SK-N-SH treated with all-trans-retinoic acid at 6 μM for 48 hours (cell line): ENCODE measurements around the gene NAGPA.

Source experiments
- ATAC-seq: fragments of 200-7000 bp; cut with Tn5 transposase; 3 replicates; pipeline ENCODE4 v1.9.1; 2020; ENCODE audit warnings: mild to moderate bottlenecking, moderate library complexity
- ARNTL ChIP-seq: fragments of 450-650 bp; formaldehyde crosslinking; IDR thresholded peaks from 2 replicates; pipeline ENCODE4 v1.5.0; 2020; ENCODE audit warnings: low read depth, mild to moderate bottlenecking, moderate library complexity, borderline replicate concordance
- BACH2 ChIP-seq: fragments of 250-450 bp; sonication (Bioruptor Pico); IDR thresholded peaks from 2 replicates; pipeline ENCODE4 v1.9.0; 2021; ENCODE audit warnings: mild to moderate bottlenecking, borderline replicate concordance
- CREB5 ChIP-seq: fragments of 250-450 bp; sonication (Bioruptor Pico); IDR thresholded peaks from 2 replicates; pipeline ENCODE4 v1.5.1; 2020; ENCODE audit warnings: low read depth, mild to moderate bottlenecking, moderate library complexity
- CSDC2 ChIP-seq: fragments of 250-450 bp; sonication (Bioruptor Pico); IDR thresholded peaks from 2 replicates; pipeline ENCODE4 v1.5.0; 2020; ENCODE audit warnings: mild to moderate bottlenecking, moderate library complexity
- CSRNP3 ChIP-seq: fragments of 250-450 bp; sonication (Bioruptor Pico); IDR thresholded peaks from 2 replicates; pipeline ENCODE4 v1.5.1; 2021; ENCODE audit warnings: mild to moderate bottlenecking, moderate library complexity
- ESRRG ChIP-seq: fragments of 250-450 bp; sonication (Bioruptor Pico); IDR thresholded peaks from 2 replicates; pipeline ENCODE4 v1.6.1; 2021; ENCODE audit warnings: mild to moderate bottlenecking
- GLIS3 ChIP-seq: fragments of 250-450 bp; sonication (Bioruptor Pico); IDR thresholded peaks from 2 replicates; pipeline ENCODE4 v1.5.0; 2020; ENCODE audit warnings: mild to moderate bottlenecking, moderate library complexity
- ISL1 ChIP-seq: fragments of 250-450 bp; sonication (Bioruptor Pico); IDR thresholded peaks from 2 replicates; pipeline ENCODE4 v2.1.2; 2022; ENCODE audit warnings: mild to moderate bottlenecking, moderate library complexity
- OSR1 ChIP-seq: fragments of 250-450 bp; sonication (Bioruptor Pico); IDR thresholded peaks from 2 replicates; pipeline ENCODE4 v1.8.0; 2022; ENCODE audit warnings: moderate library complexity, mild to moderate bottlenecking, inconsistent platforms
- PATZ1 ChIP-seq: fragments of 250-450 bp; sonication (Bioruptor Pico); IDR thresholded peaks from 2 replicates; pipeline ENCODE4 v1.8.0; 2020; ENCODE audit warnings: mild to moderate bottlenecking, moderate library complexity, borderline replicate concordance
- POU6F1 ChIP-seq: fragments of 250-450 bp; sonication (Bioruptor Pico); IDR thresholded peaks from 2 replicates; pipeline ENCODE4 v1.8.0; 2021; ENCODE audit warnings: low read depth, mild to moderate bottlenecking, moderate library complexity, borderline replicate concordance
- PPARA ChIP-seq: fragments of 250-450 bp; sonication (Bioruptor Pico); IDR thresholded peaks from 2 replicates; pipeline ENCODE4 v1.5.0; 2020; ENCODE audit warnings: mild to moderate bottlenecking, borderline replicate concordance
- RARB ChIP-seq: fragments of 250-450 bp; sonication (Bioruptor Pico); IDR thresholded peaks from 2 replicates; pipeline ENCODE4 v1.8.0; 2021; ENCODE audit warnings: mild to moderate bottlenecking, moderate library complexity
- SNAI2 ChIP-seq: fragments of 250-450 bp; sonication (Bioruptor Pico); IDR thresholded peaks from 2 replicates; pipeline ENCODE4 v1.5.0; 2020; ENCODE audit warnings: mild to moderate bottlenecking, moderate library complexity
- TCF4 ChIP-seq: fragments of 250-450 bp; sonication (Bioruptor Pico); IDR thresholded peaks from 2 replicates; pipeline ENCODE4 v1.8.0; 2021; ENCODE audit warnings: mild to moderate bottlenecking, moderate library complexity, borderline replicate concordance
- TOX ChIP-seq: fragments of 250-450 bp; sonication (Bioruptor Pico); IDR thresholded peaks from 2 replicates; pipeline ENCODE4 v1.8.0; 2021; ENCODE audit warnings: mild to moderate bottlenecking, moderate library complexity, borderline replicate concordance
- TSHZ2 ChIP-seq: fragments of 250-450 bp; sonication (Bioruptor Pico); IDR thresholded peaks from 2 replicates; pipeline ENCODE4 v1.5.0; 2020; ENCODE audit warnings: mild to moderate bottlenecking, moderate library complexity
- ZC3H10 ChIP-seq: fragments of 250-450 bp; sonication (Bioruptor Pico); IDR thresholded peaks from 2 replicates; pipeline ENCODE4 v1.5.1; 2021; ENCODE audit warnings: mild to moderate bottlenecking, moderate library complexity
- ZFP3 ChIP-seq: fragments of 250-450 bp; sonication (Bioruptor Pico); IDR thresholded peaks from 2 replicates; pipeline ENCODE4 v1.5.0; 2020; ENCODE audit warnings: mild to moderate bottlenecking, moderate library complexity
- ZFP30 ChIP-seq: fragments of 450-650 bp; formaldehyde crosslinking; IDR thresholded peaks from 2 replicates; pipeline ENCODE4 v1.5.0; 2022; ENCODE audit warnings: mild to moderate bottlenecking, moderate library complexity
- ZNF565 ChIP-seq: fragments of 450-650 bp; formaldehyde crosslinking; conservative IDR thresholded peaks from 2 replicates; pipeline ENCODE4 v1.5.0; 2020; ENCODE audit warnings: low read depth, mild to moderate bottlenecking, moderate library complexity

The NAGPA gene

GRCh38 chr16:5062051-5062450 lies 28.3 kb upstream of the NAGPA start:
- no peak for ATAC-seq
- no peak for TF ChIP-seq BACH2
- TF ChIP-seq CSDC2: no peak
- no peak for TF ChIP-seq ZC3H10
- no peak for TF ChIP-seq POU6F1 (CRISPR knock-in tag)
- no peak for TF ChIP-seq ARNTL
- no peak for TF ChIP-seq TOX (CRISPR knock-in tag)
- TF ChIP-seq PPARA (CRISPR knock-in tag): no peak
- TF ChIP-seq ZFP3 (CRISPR knock-in tag): no peak
- no peak for TF ChIP-seq ZNF565
- TF ChIP-seq GLIS3 (CRISPR knock-in tag): no peak
- TF ChIP-seq TSHZ2 (CRISPR knock-in tag): no peak
- no peak for TF ChIP-seq ESRRG (CRISPR knock-in tag)
- no peak for TF ChIP-seq OSR1 (CRISPR knock-in tag)
- TF ChIP-seq RARB (CRISPR knock-in tag): no peak
- TF ChIP-seq ZFP30 (CRISPR knock-in tag): no peak
- no peak for TF ChIP-seq CREB5 (CRISPR knock-in tag)
- no peak for TF ChIP-seq CSRNP3
- TF ChIP-seq PATZ1 (CRISPR knock-in tag): no peak
- TF ChIP-seq ISL1: no peak

GRCh38 chr16:5060073-5060641 lies 26.4 kb upstream of the NAGPA start:
- TF ChIP-seq OSR1 (CRISPR knock-in tag) (no peak), SNAI2 (CRISPR knock-in tag) (no peak), BACH2 (no peak), TCF4 (no peak), ZFP3 (CRISPR knock-in tag) (no peak), PATZ1 (CRISPR knock-in tag) (no peak), RARB (CRISPR knock-in tag) (no peak), PPARA (CRISPR knock-in tag) (no peak), CSDC2 (no peak)
- no peak for ATAC-seq
